Endothelial cell of umbilical vein (primary cell): ENCODE results near the gene RPH3AL. TPM values are rescaled to one million over a fixed set of nuclear protein-coding genes. Genes with fewer than 3 reads are reported as not detected.

Experiments used
- BruUV-seq: library from RNA; stranded (reverse); fragments of 400-500 nt; replicated peaks from 2 replicates; lab custom pipeline; 2021; lab: Mats Ljungman, UMichigan
- CTCF ChIA-PET: fragments of 300-600, 350-600 bp; sonication (Branson Sonifier 250); formaldehyde crosslinking; loops from one replicate; lab custom pipeline; 2021; ENCODE audit warnings: antibody characterized with exemption, inconsistent platforms; lab: Charles Lee
- POLR2A ChIA-PET: fragments of 300-600, 350-600 bp; sonication (Branson Sonifier 250); formaldehyde crosslinking; loops from one replicate; lab custom pipeline; 2021; ENCODE audit warnings: antibody characterized with exemption, inconsistent platforms; lab: Charles Lee
- DNase-seq: peaks from one replicate; pipeline ENCODE4 v3.0.0-alpha.2; 2011; ENCODE audit warnings: low read depth, low spot score
- FAIRE-seq: peaks from 2 replicates; lab custom pipeline; 2011; peaks lifted over from hg19 to GRCh38; lab: Jason Lieb, UNC
- H2AFZ ChIP-seq: 2 replicates; pipeline ENCODE4 v1.6.0; 2012; ENCODE audit warnings: low read depth, low read length, control low read depth, inconsistent platforms
- H3K27ac ChIP-seq: 2 replicates; pipeline ENCODE4 v1.5.1; 2011; ENCODE audit warnings: low read depth, mild to moderate bottlenecking, control low read depth, low read length, moderate library complexity; ENCODE audit not compliant: insufficient read depth
- H3K27me3 ChIP-seq, 2 experiments: 2 replicates each; pipeline versions ENCODE4 v1.6.0 to v1.6.1; 2011; ENCODE audit warnings: low read length in 2 of 2, mixed read lengths in 1 of 2; ENCODE audit not compliant: control insufficient read depth in 2 of 2, insufficient read depth in 2 of 2
- H3K36me3 ChIP-seq, 2 experiments: 2 replicates in 1 of 2; 3 replicates in 1 of 2; pipeline ENCODE4 v1.5.1; 2011; ENCODE audit warnings: low read length in 2 of 2, mild to moderate bottlenecking in 1 of 2, moderate library complexity in 1 of 2; ENCODE audit not compliant: control insufficient read depth in 2 of 2, insufficient read depth in 2 of 2; ENCODE audit errors: extremely low read depth in 1 of 2
- H3K4me1 ChIP-seq: 3 replicates; pipeline ENCODE4 v1.5.1; 2011; ENCODE audit warnings: mild to moderate bottlenecking, low read length; ENCODE audit not compliant: control insufficient read depth, insufficient read depth; ENCODE audit errors: extremely low read depth
- H3K4me2 ChIP-seq: 2 replicates; pipeline ENCODE4 v1.6.1; 2011; ENCODE audit warnings: low read length, control low read depth, mixed read lengths; ENCODE audit not compliant: insufficient read depth
- H3K4me3 ChIP-seq, 3 experiments: fragments of 200-600 bp in 1 of 3; sonication (generic), shearing (Covaris generic) in 1 of 3; replicated peaks in 1 of 3; 2 replicates each; pipeline ENCODE4 v1.5.1; 2011 to 2016; ENCODE audit warnings: control low read depth in 3 of 3, low read length in 3 of 3, mild to moderate bottlenecking in 2 of 3, inconsistent platforms in 1 of 3, low read depth in 1 of 3, moderate library complexity in 1 of 3; ENCODE audit not compliant: insufficient read depth in 1 of 3
- H3K79me2 ChIP-seq: 2 replicates; pipeline ENCODE4 v1.6.0; 2012; ENCODE audit warnings: low read length, inconsistent platforms; ENCODE audit not compliant: control insufficient read depth, insufficient read depth
- H3K9ac ChIP-seq: replicated peaks from 2 replicates; pipeline ENCODE3; 2011; ENCODE audit warnings: low read length, control low read depth; ENCODE audit not compliant: insufficient read depth; ENCODE audit errors: extremely low read depth
- H3K9me1 ChIP-seq: replicated peaks from 3 replicates; pipeline ENCODE4 v1.6.0; 2011; ENCODE audit warnings: mild to moderate bottlenecking, low read length; ENCODE audit not compliant: control insufficient read depth, insufficient read depth; ENCODE audit errors: extremely low read depth
- H3K9me3 ChIP-seq: replicated peaks from 2 replicates; pipeline ENCODE4 v1.5.1; 2012; ENCODE audit warnings: low read length, inconsistent platforms; ENCODE audit not compliant: control insufficient read depth, insufficient read depth
- H4K20me1 ChIP-seq: replicated peaks from 2 replicates; pipeline ENCODE3; 2011; ENCODE audit warnings: mild to moderate bottlenecking, low read length; ENCODE audit not compliant: control insufficient read depth, insufficient read depth; ENCODE audit errors: extremely low read depth
- CTCF ChIP-seq, 2 donors: IDR thresholded peaks; 1 replicate in 1 of 2; 2 replicates in 1 of 2; pipeline ENCODE4 v1.5.1; 2011; ENCODE audit warnings: low read length in 2 of 2, mild to moderate bottlenecking in 2 of 2, moderate library complexity in 2 of 2, control low read depth in 1 of 2, inconsistent platforms in 1 of 2, low read depth in 1 of 2; ENCODE audit not compliant: insufficient read depth in 1 of 2; ENCODE audit errors: extremely low read depth in 1 of 2
- EZH2 ChIP-seq: IDR thresholded peaks from 2 replicates; pipeline ENCODE4 v1.6.1; 2012; ENCODE audit warnings: borderline replicate concordance, low read depth, mild to moderate bottlenecking, moderate library complexity, low read length, inconsistent platforms; ENCODE audit not compliant: severe bottlenecking
- FOS ChIP-seq: IDR thresholded peaks from 2 replicates; pipeline ENCODE4 v1.6.1; 2011; ENCODE audit warnings: mild to moderate bottlenecking, low read length, moderate library complexity, borderline replicate concordance; ENCODE audit not compliant: insufficient read depth
- GATA2 ChIP-seq: IDR thresholded peaks from 2 replicates; pipeline ENCODE4 v1.7.0; 2011; ENCODE audit warnings: low read depth, mild to moderate bottlenecking, moderate library complexity, mixed read lengths, low read length; ENCODE audit not compliant: insufficient read length, insufficient read depth
- JUN ChIP-seq: IDR thresholded peaks from 2 replicates; pipeline ENCODE4 v1.6.1; 2011; ENCODE audit warnings: borderline replicate concordance, low read depth; ENCODE audit not compliant: insufficient read length, insufficient read depth
- MAX ChIP-seq: IDR thresholded peaks from 2 replicates; pipeline ENCODE4 v1.6.1; 2011; ENCODE audit not compliant: insufficient read depth, insufficient read length
- MYC ChIP-seq: IDR thresholded peaks from one replicate; pipeline ENCODE4 v1.6.1; 2011; ENCODE audit warnings: mild to moderate bottlenecking, low read depth, low read length
- POLR2A ChIP-seq: IDR thresholded peaks from 2 replicates; pipeline ENCODE4 v1.6.1; 2012; ENCODE audit warnings: low read depth, mild to moderate bottlenecking, control low read depth, low read length
- POLR2AphosphoS5 ChIP-seq: IDR thresholded peaks from 2 replicates; pipeline ENCODE4 v1.6.1; 2012; ENCODE audit warnings: low read depth, mild to moderate bottlenecking, control low read depth, low read length, moderate library complexity; ENCODE audit not compliant: insufficient read depth
- dilution Hi-C: fragments of 300-500 bp; cut with MboI; formaldehyde crosslinking; loops from one replicate; pipeline ENCODE4 v1.15.0; 2019; ENCODE audit warnings: low sequenced_read_pairs; ENCODE audit not compliant: extremely low pct_ligation_motif_present
- intact Hi-C: fragments of 100-400 bp; cut with micrococcal nuclease; formaldehyde crosslinking; loops from one replicate; pipeline ENCODE4 v1.10.0; 2022
- polyA plus RNA-seq, 4 experiments: library from polyadenylated mRNA; depleted of rRNA in 3 of 4; stranded (reverse) in 3 of 4; unstranded in 1 of 4; fragments of >200 nt; gene quantifications; 2 replicates each; pipeline versions ENCODE4 v1.2.1 to v1.2.3, GENCODE V29; 2011 to 2012; ENCODE audit warnings: missing spikeins in 1 of 4
- total RNA-seq: library from RNA; stranded (reverse); gene quantifications from 2 replicates; pipeline ENCODE4 v1.2.3, GENCODE V29; 2021

Gene RPH3AL
- total and polyA plus RNA-seq, 2 donors (not counting 3 experiments of a cell fraction or from before 2014, with no cell fraction given) = 4.1 to 7.0 TPM

- FAIRE-seq (no peak), DNase-seq (no peak)
- Histone ChIP-seq H3K9me1 (no peaks in the 10 kb centered on the region), H4K20me1 (no peaks in the 10 kb centered on the region), H3K4me1 (no peaks in the 10 kb centered on the region), H3K9ac (no peak overlapping the region), H3K4me2 (no peak overlapping the region), H3K27ac (no peak overlapping the region), H3K4me3 (no peak overlapping the region), H3K36me3 (no peaks in the 10 kb centered on the region), H3K9me3 (no peaks in the 10 kb centered on the region), H3K79me2 (no peaks in the 10 kb centered on the region), H2AFZ (no peak overlapping the region), H3K27me3 (no peaks in the 10 kb centered on the region)
- TF ChIP-seq JUN = no peak
- TF ChIP-seq MYC = no peak
- TF ChIP-seq FOS = no peak
- no peak for TF ChIP-seq EZH2
- no peak for TF ChIP-seq CTCF (IDR thresholded peaks at IDR 0.05; ENCODE audit: extremely low read depth in 1 of 2, insufficient read depth in 1 of 2, low read depth in 1 of 2, low read length in 2 of 2)
- TF ChIP-seq GATA2 = no peak
- no peak for TF ChIP-seq POLR2AphosphoS5
- TF ChIP-seq MAX = no peak
- TF ChIP-seq POLR2A = no peak
- dilution Hi-C loops (no loop called here), intact Hi-C loops (no loop called here)
- ChIA-PET POLR2A (no interaction called here), CTCF (no interaction called here)
- no TSS peak for BruUV-seq
Observed at GRCh38 chr17:286571-286970, 66.0 kb downstream of the RPH3AL start.
